NT2/D1 (cell line): ENCODE measurements around the gene MAP3K9.

ENCODE experiments used
- SUZ12 ChIP-seq: IDR thresholded peaks from 2 replicates; pipeline ENCODE4 v1.6.1; 2011; ENCODE audit not compliant: insufficient read length, insufficient read depth; ENCODE audit errors: extremely low read depth
- YY1 ChIP-seq: IDR thresholded peaks from 2 replicates; pipeline ENCODE4 v1.6.1; 2011; ENCODE audit not compliant: insufficient read length, insufficient read depth
- ZNF274 ChIP-seq: IDR thresholded peaks from 2 replicates; pipeline ENCODE4 v1.6.1; 2011; ENCODE audit warnings: mild to moderate bottlenecking, low read depth, low read length

DNA sequence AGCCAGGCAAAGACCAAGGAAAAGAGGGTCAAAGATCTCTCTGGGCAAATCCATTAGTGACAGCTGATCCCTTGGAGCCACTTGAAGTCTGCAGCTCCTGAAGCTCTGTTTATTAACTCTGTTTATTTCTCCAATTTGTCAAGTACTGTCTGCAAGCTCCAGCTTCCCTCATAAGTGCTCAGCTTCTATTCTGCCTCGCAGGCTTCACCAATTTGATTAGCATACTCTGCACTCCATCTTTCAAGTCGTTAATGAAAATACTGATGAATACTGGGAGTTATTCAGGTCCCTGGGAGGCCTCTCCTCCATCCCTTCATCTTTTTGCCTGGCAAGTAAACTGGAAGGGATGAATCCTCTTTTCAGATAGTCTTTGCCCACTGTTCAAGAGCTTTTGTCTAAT, 113.3 kb downstream of the MAP3K9 start:
- TF ChIP-seq SUZ12, result no peak
- no peak for TF ChIP-seq YY1
- TF ChIP-seq ZNF274, result no peak
